HG02870 (cell line): ENCODE data around the gene SEC14L1.

ENCODE experiments used
- ATAC-seq: cut with Tn5 transposase; IDR thresholded peaks from one replicate; pipeline ENCODE4 v1.9.1; 2021; ENCODE audit warnings: mild to moderate bottlenecking, moderate library complexity; ENCODE audit not compliant: unreplicated experiment

The SEC14L1 gene

GRCh38 chr17:77211681-77212080 lies 70.9 kb downstream of the SEC14L1 start:
- no peak for ATAC-seq

DNA sequence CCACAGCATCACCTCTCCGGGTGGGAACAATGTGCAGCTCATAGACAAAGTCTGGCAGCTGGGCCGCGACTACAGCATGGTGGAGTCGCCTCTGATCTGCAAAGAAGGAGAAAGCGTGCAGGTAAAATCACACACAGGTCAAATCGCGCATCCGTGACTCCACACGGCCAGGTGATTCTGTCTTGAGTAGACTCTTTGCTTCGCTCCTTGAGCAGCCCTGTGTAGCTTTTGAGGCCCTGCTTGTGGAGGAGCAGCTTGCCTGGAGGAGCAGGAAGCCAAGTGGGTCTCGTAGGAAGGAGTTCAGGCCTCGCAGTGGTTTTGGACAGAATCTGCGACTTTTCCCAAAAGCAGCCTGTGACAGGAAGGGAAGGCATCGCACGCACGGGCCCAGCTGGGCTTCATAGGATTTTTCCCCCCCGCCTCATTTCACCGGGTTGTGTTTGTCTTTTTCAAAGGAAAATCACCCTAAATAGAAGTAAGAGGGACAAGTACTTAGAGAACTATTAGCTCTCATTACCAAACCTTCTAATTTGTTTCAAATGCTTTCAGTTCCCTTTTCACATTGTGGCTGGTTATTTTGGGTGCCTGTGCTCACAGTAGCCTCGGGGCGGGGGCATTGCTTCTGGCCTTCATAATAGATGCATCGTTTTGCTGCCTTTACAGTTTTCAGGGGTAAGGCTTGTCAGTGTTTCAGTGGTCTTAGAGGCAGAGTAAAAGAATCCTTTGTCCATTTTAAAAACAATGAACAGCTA lies 71.5 kb downstream of the SEC14L1 start:
- peak; percentile 79 for ATAC-seq

DNA sequence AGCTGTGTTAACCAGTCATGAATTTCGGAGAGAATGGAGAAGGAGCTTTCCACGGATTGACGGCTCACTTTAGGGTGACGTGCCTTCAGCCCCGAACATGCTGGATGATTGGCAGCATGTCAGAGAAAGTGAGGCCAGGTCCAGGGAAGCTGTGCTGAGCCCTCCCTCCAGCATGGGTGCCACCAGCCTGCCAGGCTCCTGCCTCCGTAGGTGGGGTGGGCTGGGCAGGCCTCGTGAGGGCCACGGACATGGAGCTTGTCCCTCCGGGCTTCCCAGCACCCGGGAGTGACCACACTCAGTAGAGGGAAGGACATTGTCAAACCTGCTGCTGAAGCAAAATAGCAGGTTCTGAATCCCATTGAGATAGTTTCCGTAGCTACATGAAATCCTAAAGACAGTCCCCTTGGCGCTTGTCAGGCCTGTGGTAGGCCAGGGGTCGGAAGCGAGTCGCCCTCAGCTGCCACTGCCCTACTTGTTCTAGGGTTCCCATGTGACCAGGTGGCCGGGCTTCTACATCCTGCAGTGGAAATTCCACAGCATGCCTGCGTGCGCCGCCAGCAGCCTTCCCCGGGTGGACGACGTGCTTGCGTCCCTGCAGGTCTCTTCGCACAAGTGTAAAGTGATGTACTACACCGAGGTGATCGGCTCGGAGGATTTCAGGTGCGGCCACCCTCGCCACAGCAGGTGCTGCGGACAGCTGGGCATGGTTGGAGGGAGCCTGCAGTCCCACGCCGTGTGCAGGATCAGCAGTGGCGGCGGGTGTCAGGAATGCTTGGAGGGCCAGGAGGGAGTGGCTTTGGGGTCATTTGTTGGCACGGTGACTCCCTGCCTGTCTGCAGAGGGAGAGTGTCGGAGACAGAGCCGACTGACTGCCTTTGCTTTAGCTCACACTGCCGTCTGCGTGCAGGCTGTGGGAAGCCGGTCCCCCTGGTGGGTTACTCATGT lies 72.3 kb downstream of the SEC14L1 start:
- peak; percentile 12 for ATAC-seq

- ATAC-seq = no peak
Observed at GRCh38 chr17:77213778-77214132, 73.0 kb downstream of the SEC14L1 start.

GRCh38 chr17:77214328-77214727 lies 73.6 kb downstream of the SEC14L1 start:
- ATAC-seq = no peak

- ATAC-seq = no peak
Observed at GRCh38 chr17:77214743-77215142, 74.0 kb downstream of the SEC14L1 start.

DNA sequence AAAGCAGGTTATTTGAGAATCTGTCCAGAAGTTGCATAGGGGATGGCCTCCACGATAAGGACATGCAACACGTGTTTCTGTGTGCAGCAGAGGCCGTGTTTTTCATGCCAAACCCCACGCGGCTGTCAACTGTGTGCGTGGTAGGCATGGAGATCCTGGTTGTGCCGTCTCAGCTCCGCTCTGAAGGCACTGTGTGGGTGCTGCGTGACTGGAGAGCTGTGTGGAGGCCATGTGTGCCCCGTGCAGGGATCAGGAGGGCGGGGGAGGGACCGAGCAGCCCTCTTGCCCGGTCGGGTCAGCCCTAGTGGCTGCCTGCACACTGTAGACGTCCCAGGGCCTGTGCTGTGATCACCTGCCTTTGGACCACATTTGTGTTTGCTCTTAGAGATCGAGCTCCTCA lies 74.5 kb downstream of the SEC14L1 start:
- ATAC-seq = no peak

DNA sequence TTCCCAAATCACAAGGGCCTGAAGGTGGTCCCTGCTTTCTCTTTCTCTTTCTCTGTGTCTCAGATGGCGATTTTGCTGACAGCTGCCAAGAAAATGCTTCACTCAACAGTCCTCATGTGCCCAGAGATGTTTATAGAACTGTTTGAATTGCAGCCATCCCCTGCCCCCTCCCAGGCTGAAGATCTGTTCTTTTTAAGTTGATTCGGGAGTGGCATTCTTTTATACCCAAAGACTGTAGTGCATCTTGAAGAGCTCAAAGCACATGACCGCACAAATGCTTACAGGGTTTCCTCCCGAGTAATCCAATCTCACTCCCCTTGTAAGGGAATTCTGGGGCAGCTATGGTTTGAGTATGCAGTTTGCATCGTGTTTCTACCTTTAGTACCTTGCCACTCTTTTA lies 75.7 kb downstream of the SEC14L1 start:
- ATAC-seq = no peak

GRCh38 chr17:77217123-77217522 lies 76.4 kb downstream of the SEC14L1 start:
- no peak for ATAC-seq

DNA sequence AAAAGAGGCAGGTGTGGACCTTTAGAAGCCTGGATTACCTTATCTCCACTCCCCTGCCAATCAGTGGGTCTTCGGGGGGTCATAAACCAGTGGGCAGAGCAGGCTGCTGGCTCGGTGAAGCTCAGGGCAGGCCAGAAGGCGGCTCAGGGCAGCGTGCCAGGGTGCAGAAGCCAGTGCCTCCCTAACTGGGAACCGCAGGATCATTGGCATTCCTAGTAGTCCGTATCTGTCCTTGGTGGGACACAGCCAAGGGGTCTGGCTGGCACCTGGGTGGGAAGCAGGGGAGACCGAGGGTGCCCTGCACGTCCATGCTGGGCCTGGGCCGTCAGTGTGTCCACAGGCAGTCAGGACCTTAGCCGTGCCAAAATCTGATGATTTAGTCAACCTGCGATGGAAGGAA lies 76.8 kb downstream of the SEC14L1 start:
- no peak for ATAC-seq

- no peak for ATAC-seq
Observed at GRCh38 chr17:77218902-77219301, 78.1 kb downstream of the SEC14L1 start.

DNA sequence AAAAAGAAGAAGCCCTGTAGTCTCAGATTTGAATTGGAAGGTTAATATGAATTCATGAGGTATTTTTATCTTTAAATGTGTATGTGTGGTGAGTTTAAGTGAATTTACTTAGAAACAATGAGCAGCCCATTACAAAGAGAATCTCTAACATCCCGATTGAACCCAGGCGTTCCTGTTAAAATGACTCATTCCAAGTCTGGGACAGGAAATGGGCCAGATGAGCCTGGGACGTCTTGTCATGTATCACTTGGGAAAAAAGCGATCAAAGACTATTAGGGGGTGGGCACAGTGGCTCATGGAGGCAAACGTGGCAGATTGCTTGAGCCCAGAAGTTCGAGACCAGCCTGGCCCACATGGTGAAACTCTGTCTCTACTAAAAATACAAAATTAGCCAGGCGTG lies 81.6 kb downstream of the SEC14L1 start:
- no peak for ATAC-seq

DNA sequence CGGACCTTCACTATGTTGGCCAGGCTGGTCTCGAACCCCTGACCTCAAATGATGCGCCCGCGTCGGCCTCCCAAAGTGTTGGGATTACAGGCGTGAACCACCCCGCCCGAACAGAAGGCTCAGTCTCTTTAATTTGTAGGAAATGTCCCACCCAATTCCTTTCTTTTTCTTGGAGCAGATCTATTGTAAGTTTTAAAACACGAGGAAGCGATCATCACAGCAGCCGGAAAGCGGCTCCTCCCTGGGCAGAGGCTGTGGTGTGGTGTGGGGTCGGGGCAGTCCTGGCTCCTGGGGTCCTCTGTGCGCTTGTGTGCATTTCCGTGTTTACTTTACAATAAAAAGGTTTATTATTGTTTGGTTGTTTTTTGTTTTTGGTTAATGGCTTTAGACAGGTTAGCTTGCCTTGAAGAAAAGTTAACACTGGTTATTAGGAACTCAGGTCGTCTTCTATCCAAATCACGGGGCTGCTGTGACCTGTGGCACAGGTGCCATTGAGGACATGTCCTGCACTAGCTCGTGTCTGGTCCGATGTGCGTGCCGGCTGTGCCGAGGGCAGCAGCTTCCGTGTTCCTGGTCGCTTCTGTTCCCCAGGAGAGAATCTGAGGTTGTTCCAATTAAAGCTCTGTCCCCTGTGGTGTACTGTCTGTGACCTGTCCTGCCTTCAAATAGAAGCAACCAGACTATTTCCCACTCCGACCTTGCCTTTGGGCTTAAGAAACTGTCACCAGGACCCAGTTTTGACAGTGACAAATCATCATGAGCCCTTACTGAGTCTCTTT lies 83.1 kb downstream of the SEC14L1 start:
- no peak for ATAC-seq

GRCh38 chr17:77225265-77225664 lies 84.5 kb downstream of the SEC14L1 start:
- no peak for ATAC-seq

GRCh38 chr17:77227461-77228240 lies 86.9 kb downstream of the SEC14L1 start:
- no peak for ATAC-seq

GRCh38 chr17:77228241-77228752 lies 87.5 kb downstream of the SEC14L1 start:
- no peak for ATAC-seq

DNA sequence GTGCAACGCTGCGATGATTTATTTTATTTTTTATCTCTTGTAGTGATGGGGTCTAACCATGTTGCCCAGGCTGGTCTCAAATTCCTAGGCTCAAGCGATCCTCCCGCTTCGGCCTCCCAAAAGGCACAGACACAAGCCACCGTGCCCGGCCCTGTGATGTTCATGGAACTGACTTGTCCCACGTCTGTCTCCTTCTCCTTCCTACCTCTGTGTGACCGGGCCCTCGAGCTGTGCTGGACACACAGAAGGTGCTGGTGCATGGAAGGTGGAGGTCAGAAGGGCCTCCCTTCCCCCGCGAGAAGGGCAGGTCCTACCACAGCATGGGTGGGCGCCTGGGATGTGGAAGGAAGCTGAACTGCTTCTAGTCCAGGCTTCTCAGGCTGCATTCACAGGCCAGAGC lies 88.0 kb downstream of the SEC14L1 start:
- no peak for ATAC-seq

GRCh38 chr17:77229786-77230435 lies 89.1 kb downstream of the SEC14L1 start:
- ATAC-seq = no peak

- no peak for ATAC-seq
Observed at GRCh38 chr17:77230436-77230830, 89.7 kb downstream of the SEC14L1 start.
